GM23338 (cell line): ENCODE data around the gene ADAMTS14. TPM values are rescaled to one million over a fixed set of nuclear protein-coding genes. Genes with fewer than 3 reads are reported as not detected.

Source experiments
- ATAC-seq: fragments of 200-7000 bp; cut with Tn5 transposase; 3 replicates; pipeline ENCODE4 v1.9.1; 2020
- DNase-seq: peaks from one replicate; pipeline ENCODE4 v3.0.0-alpha.2; 2015; ENCODE audit warnings: low spot score
- H2AFZ ChIP-seq: fragments of 200-600 bp; sonication (generic); 2 replicates; pipeline ENCODE4 v1.8.0; 2016; ENCODE audit warnings: antibody characterized with exemption, mild to moderate bottlenecking, moderate library complexity
- H3F3A ChIP-seq: fragments of 200-600 bp; sonication (generic); replicated peaks from 2 replicates; pipeline ENCODE4 v1.8.0; 2017; ENCODE audit warnings: antibody characterized with exemption, mixed run types, low read depth
- H3K27ac ChIP-seq: fragments of 200-600 bp; sonication (generic); 2 replicates; pipeline ENCODE4 v1.6.1; 2016; ENCODE audit warnings: low read depth
- H3K27me3 ChIP-seq: fragments of 200-600 bp; sonication (generic); 2 replicates; pipeline ENCODE4 v1.8.0; 2016; ENCODE audit warnings: mild to moderate bottlenecking, mixed run types, moderate library complexity; ENCODE audit not compliant: insufficient read depth
- H3K36me3 ChIP-seq: fragments of 200-600 bp; sonication (generic); 2 replicates; pipeline ENCODE4 v1.8.0; 2016; ENCODE audit warnings: mild to moderate bottlenecking; ENCODE audit not compliant: insufficient read depth
- H3K4me1 ChIP-seq: fragments of 200-600 bp; sonication (generic); 2 replicates; pipeline ENCODE4 v1.8.0; 2016; ENCODE audit warnings: mild to moderate bottlenecking, moderate library complexity; ENCODE audit not compliant: insufficient read depth
- H3K4me2 ChIP-seq: fragments of 200-600 bp; sonication (generic); 2 replicates; pipeline ENCODE4 v1.7.1; 2017; ENCODE audit warnings: mixed run types
- H3K4me3 ChIP-seq: fragments of 200-600 bp; sonication (generic); 2 replicates; pipeline ENCODE4 v1.6.1; 2016; ENCODE audit warnings: mixed run types
- H3K79me2 ChIP-seq: fragments of 200-600 bp; sonication (generic); replicated peaks from 2 replicates; pipeline ENCODE4 v1.8.0; 2017; ENCODE audit warnings: mild to moderate bottlenecking; ENCODE audit not compliant: insufficient read depth
- H3K9me2 ChIP-seq: fragments of 200-600 bp; sonication (generic); 2 replicates; pipeline ENCODE4 v1.8.0; 2017; ENCODE audit not compliant: insufficient read depth
- H4K20me1 ChIP-seq: fragments of 200-600 bp; sonication (generic); replicated peaks from 2 replicates; pipeline ENCODE4 v1.8.0; 2017; ENCODE audit warnings: mild to moderate bottlenecking; ENCODE audit not compliant: insufficient read depth
- H3K27ac Mint-ChIP-seq: 2 replicates; pipeline ENCODE4 v1.8.0; 2020; ENCODE audit warnings: inconsistent platforms, mild to moderate bottlenecking, moderate library complexity, mixed read lengths
- H3K27me3 Mint-ChIP-seq: 3 replicates; pipeline ENCODE4 v1.8.0; 2022; ENCODE audit warnings: low read depth, mild to moderate bottlenecking, moderate library complexity, mixed read lengths, inconsistent platforms; ENCODE audit not compliant: insufficient read depth, poor library complexity
- H3K36me3 Mint-ChIP-seq: 3 replicates; pipeline ENCODE4 v1.8.0; 2021; ENCODE audit warnings: low read depth, mild to moderate bottlenecking, inconsistent platforms, moderate library complexity, mixed read lengths
- H3K4me1 Mint-ChIP-seq: 3 replicates; pipeline ENCODE4 v1.8.0; 2020; ENCODE audit warnings: mild to moderate bottlenecking, inconsistent platforms, mixed read lengths
- H3K4me3 Mint-ChIP-seq: 3 replicates; pipeline ENCODE4 v1.8.0; 2021; ENCODE audit warnings: moderate library complexity, mild to moderate bottlenecking, inconsistent platforms, mixed read lengths
- H3K9me3 Mint-ChIP-seq: 3 replicates; pipeline ENCODE4 v1.8.0; 2020; ENCODE audit warnings: moderate library complexity, mild to moderate bottlenecking, inconsistent platforms, mixed read lengths
- CREB1 ChIP-seq: fragments of 250-450 bp; sonication (Bioruptor Pico); IDR thresholded peaks from 2 replicates; pipeline ENCODE4 v1.5.0; 2020; ENCODE audit warnings: low read depth, mild to moderate bottlenecking, moderate library complexity
- CTCF ChIP-seq, 2 experiments: fragments of 200-600 bp in 1 of 2; sonication (generic) in 1 of 2; conservative IDR thresholded peaks; 2 replicates each; pipeline versions ENCODE4 v1.5.1 to v1.6.1; 2016 to 2017; ENCODE audit warnings: antibody characterized with exemption in 2 of 2, low read depth in 2 of 2, mild to moderate bottlenecking in 2 of 2, moderate library complexity in 1 of 2
- ETS1 ChIP-seq: IDR thresholded peaks from 2 replicates; pipeline ENCODE4 v1.6.1; 2016; ENCODE audit warnings: antibody characterized with exemption
- EZH2 ChIP-seq: fragments of 200-600 bp; sonication (generic); IDR thresholded peaks from one replicate; pipeline ENCODE4 v1.8.0; 2017; ENCODE audit warnings: antibody characterized with exemption, mild to moderate bottlenecking, low read depth; ENCODE audit not compliant: unreplicated experiment
- EZH2phosphoT487 ChIP-seq: fragments of 200-600 bp; sonication (generic); IDR thresholded peaks from one replicate; pipeline ENCODE4 v1.8.1; 2018; ENCODE audit warnings: antibody characterized with exemption; ENCODE audit not compliant: unreplicated experiment
- JUNB ChIP-seq: IDR thresholded peaks from one replicate; pipeline ENCODE4 v1.6.1; 2016; ENCODE audit warnings: antibody characterized with exemption; ENCODE audit not compliant: unreplicated experiment
- NANOG ChIP-seq: IDR thresholded peaks from 2 replicates; pipeline ENCODE4 v1.6.1; 2016; ENCODE audit warnings: antibody characterized with exemption, borderline replicate concordance
- POLR2AphosphoS5 ChIP-seq: IDR thresholded peaks from 2 replicates; pipeline ENCODE4 v1.6.1; 2016; ENCODE audit warnings: antibody characterized with exemption, low read depth
- REST ChIP-seq: IDR thresholded peaks from one replicate; pipeline ENCODE4 v1.6.1; 2018; ENCODE audit warnings: antibody characterized with exemption; ENCODE audit not compliant: unreplicated experiment
- STAT1 ChIP-seq: IDR thresholded peaks from one replicate; pipeline ENCODE4 v1.6.1; 2016; ENCODE audit warnings: antibody characterized with exemption; ENCODE audit not compliant: unreplicated experiment
- ZNF114 ChIP-seq: fragments of 250-450 bp; sonication (Bioruptor Pico); IDR thresholded peaks from 2 replicates; pipeline ENCODE4 v1.5.0; 2020; ENCODE audit warnings: mild to moderate bottlenecking, moderate library complexity
- ZNF331 ChIP-seq: fragments of 250-450 bp; sonication (Bioruptor Pico); IDR thresholded peaks from 2 replicates; pipeline ENCODE4 v1.5.0; 2020; ENCODE audit warnings: low read depth, mild to moderate bottlenecking, moderate library complexity
- ZNF462 ChIP-seq: fragments of 250-450 bp; sonication (Bioruptor Pico); IDR thresholded peaks from 2 replicates; pipeline ENCODE4 v1.5.0; 2020; ENCODE audit warnings: mild to moderate bottlenecking, moderate library complexity
- polyA plus RNA-seq: library from polyadenylated mRNA; unstranded; fragments of >200 nt; fragmentation: Nextera tagmentation; extraction: Ambion mirVana; gene quantifications from 2 replicates; pipeline ENCODE4 v1.2.1, GENCODE V29; 2016
- total RNA-seq: library from RNA; depleted of rRNA; stranded (reverse); fragments of >200 nt; shearing (Covaris generic); gene quantifications from 2 replicates; pipeline ENCODE4 v1.2.3, GENCODE V29; 2014

ADAMTS14 gene
- total and polyA plus RNA-seq, 2 experiments from 2014 or later, result 1.9 to 2.1 TPM

- Histone ChIP-seq H2AFZ (no peak overlapping the region), H3K36me3 (no peaks in the 10 kb centered on the region), H3K4me2 (no peak overlapping the region), H3F3A (no peaks in the 10 kb centered on the region), H3K4me1 (no peaks in the 10 kb centered on the region), H3K9me2 (peaks cover 9% of the 10 kb centered on the region), H3K79me2 (no peaks in the 10 kb centered on the region), H3K27me3 (no peaks in the 10 kb centered on the region), H3K4me3 (no peak overlapping the region), H4K20me1 (no peaks in the 10 kb centered on the region), H3K27ac (no peak overlapping the region)
- ATAC-seq (no peak), DNase-seq (no peak)
- Mint-ChIP-seq H3K36me3 (no peaks in the 10 kb centered on the region), H3K4me3 (no peak overlapping the region), H3K27ac (no peak overlapping the region), H3K27me3 (no peaks in the 10 kb centered on the region), H3K4me1 (no peaks in the 10 kb centered on the region), H3K9me3 (no peaks in the 10 kb centered on the region)
- no peak for TF ChIP-seq JUNB
- no peak for TF ChIP-seq STAT1
- no peak for TF ChIP-seq POLR2AphosphoS5
- TF ChIP-seq REST, result no peak
- TF ChIP-seq CTCF (conservative IDR thresholded peaks at IDR 0.05; ENCODE audit: low read depth in 2 of 2), result no peak
- TF ChIP-seq ZNF462, result no peak
- no peak for TF ChIP-seq ETS1
- TF ChIP-seq ZNF114, result no peak
- no peak for TF ChIP-seq ZNF331 (CRISPR knock-in tag)
- no peak for TF ChIP-seq CREB1 (CRISPR knock-in tag)
- TF ChIP-seq EZH2phosphoT487, result no peak
- no peak for TF ChIP-seq EZH2
- TF ChIP-seq NANOG, result no peak
Observed at GRCh38 chr10:70795613-70796012, 123.3 kb downstream of the ADAMTS14 start.
